A673 (cell line): Measurements from ENCODE around the gene RPUSD2. TPM values are rescaled to one million over a fixed set of nuclear protein-coding genes. Genes with fewer than 3 reads are reported as not detected.
A peak's percentile ranks its signal among the peaks of the same experiment; 100 is the strongest.

Source experiments
- BruUV-seq: library from RNA; stranded (reverse); fragments of 400-500 nt; replicated peaks from 2 replicates; lab custom pipeline; 2021; lab: Mats Ljungman, UMichigan
- CTCF ChIA-PET: fragments of 300-600 bp; sonication (Branson Sonifier 250); formaldehyde crosslinking; loops from one replicate; lab custom pipeline; 2022; ENCODE audit warnings: antibody characterized with exemption; lab: Charles Lee
- POLR2A ChIA-PET: fragments of 300-600 bp; sonication (Branson Sonifier 250); formaldehyde crosslinking; loops from one replicate; lab custom pipeline; 2022; ENCODE audit warnings: antibody characterized with exemption; ENCODE audit not compliant: low non-redundant PET; lab: Charles Lee
- DNase-seq: peaks from one replicate; pipeline ENCODE4 v3.0.0-alpha.2; 2015; ENCODE audit warnings: low spot score
- H3K27ac ChIP-seq: fragments of 200-600 bp; sonication (generic); 2 replicates; pipeline ENCODE4 v1.5.1; 2016; ENCODE audit warnings: mixed run types, low read depth, mild to moderate bottlenecking, mixed read lengths, antibody characterized with exemption, low read length; ENCODE audit not compliant: poor library complexity, severe bottlenecking
- H3K27me3 ChIP-seq: fragments of 200-600 bp; sonication (generic); replicated peaks from 2 replicates; pipeline ENCODE4 v1.6.1; 2017; ENCODE audit warnings: mixed run types, low read depth, mild to moderate bottlenecking, mixed read lengths, antibody characterized with exemption, low read length; ENCODE audit not compliant: insufficient read depth, poor library complexity
- H3K36me3 ChIP-seq: fragments of 200-600 bp; sonication (generic); 2 replicates; pipeline ENCODE4 v1.6.1; 2016; ENCODE audit warnings: mixed run types, mild to moderate bottlenecking, mixed read lengths, antibody characterized with exemption, low read length; ENCODE audit not compliant: insufficient read depth, poor library complexity, severe bottlenecking
- H3K4me1 ChIP-seq: fragments of 200-600 bp; sonication (generic); 2 replicates; pipeline ENCODE4 v1.6.1; 2017; ENCODE audit warnings: mixed run types, mild to moderate bottlenecking, mixed read lengths, antibody characterized with exemption, low read length; ENCODE audit not compliant: insufficient read depth, poor library complexity, severe bottlenecking
- H3K4me3 ChIP-seq: fragments of 200-600 bp; sonication (generic); 2 replicates; pipeline ENCODE4 v1.5.1; 2016; ENCODE audit warnings: low read depth, mixed run types, mild to moderate bottlenecking, mixed read lengths, low read length; ENCODE audit not compliant: poor library complexity, severe bottlenecking
- H3K9me3 ChIP-seq: fragments of 200-600 bp; sonication (generic); 2 replicates; pipeline ENCODE4 v1.6.1; 2016; ENCODE audit warnings: mixed run types, low read depth, mild to moderate bottlenecking, mixed read lengths, antibody characterized with exemption, low read length; ENCODE audit not compliant: poor library complexity, severe bottlenecking
- CTCF ChIP-seq: fragments of 300-800, 200-600 bp; sonication (generic); conservative IDR thresholded peaks from 2 replicates; pipeline ENCODE4 v1.5.1; 2017; ENCODE audit warnings: low read depth, mild to moderate bottlenecking, antibody characterized with exemption, low read length, moderate library complexity, mixed read lengths
- EZH2 ChIP-seq: fragments of 200-600 bp; sonication (generic); IDR thresholded peaks from 2 replicates; pipeline ENCODE4 v1.6.1; 2017; ENCODE audit warnings: borderline replicate concordance, low read depth, mild to moderate bottlenecking, mixed read lengths, antibody characterized with exemption, low read length; ENCODE audit not compliant: poor library complexity, severe bottlenecking
- intact Hi-C: fragments of 100-400 bp; cut with micrococcal nuclease; formaldehyde crosslinking; loops from one replicate; pipeline ENCODE4 v1.10.0; 2022; ENCODE audit not compliant: unreplicated experiment
- total RNA-seq: library from RNA; stranded (reverse); gene quantifications from 2 replicates; pipeline ENCODE4 v1.2.3, GENCODE V29; 2021

Gene RPUSD2
- total RNA-seq, 1 experiment from 2014 or later, result 18.1 TPM

GRCh38 chr15:40563426-40563825, 5.7 kb upstream of the RPUSD2 start:
- intact Hi-C loops, result no loop called here
- no peak for DNase-seq
- Histone ChIP-seq H3K36me3 (no peaks in the 10 kb centered on the region), H3K9me3 (no peaks in the 10 kb centered on the region), H3K4me1 (peaks cover 7% of the 10 kb centered on the region), H3K27ac (no peak overlapping the region), H3K4me3 (no peak overlapping the region), H3K27me3 (no peaks in the 10 kb centered on the region)
- POLR2A ChIA-PET, result no interaction called here
- BruUV-seq, result no TSS peak
- CTCF ChIA-PET, result no interaction called here
- TF ChIP-seq EZH2 (no peak), CTCF (no peak)

- H3K9me3 ChIP-seq, result no peaks in the 10 kb centered on the region
- ChIA-PET CTCF (interaction anchor here (0.6 to 1.0 kb wide), 2 partner anchors 23 to 25 kb away, joined by 5 to 6 read pairs; no protein-coding TSS in a partner anchor), POLR2A (no interaction called here)
- peaks cover 10% of the 10 kb centered on the region for H3K4me1 ChIP-seq
- intact Hi-C loops, result no loop called here
- peak within 1 kb of the TSS; percentile 79 for H3K4me3 ChIP-seq
- H3K36me3 ChIP-seq, result no peaks in the 10 kb centered on the region
- H3K27ac ChIP-seq, result peak within 1 kb of the TSS; percentile 83
- TSS peak; percentile 83 for BruUV-seq
- DNase-seq, result peak; percentile 100
- TF ChIP-seq EZH2 (no peak), CTCF (no peak)
- no peaks in the 10 kb centered on the region for H3K27me3 ChIP-seq
These were observed 4.3 kb upstream of the RPUSD2 start, which contains the start of gene CCDC32 for GRCh38 chr15:40564591-40565332. Gene CCDC32, minus strand, starts transcription at chr15:40565042. Its CDS starts 2,027 bp downstream, at chr15:40563015.

- intact Hi-C loops, result no loop called here
- BruUV-seq, result no TSS peak
- Histone ChIP-seq H3K27ac (peak overlapping the region; percentile 28), H3K4me3 (peak overlapping the region; percentile 79), H3K4me1 (peaks cover 14% of the 10 kb centered on the region), H3K36me3 (no peaks in the 10 kb centered on the region), H3K27me3 (no peaks in the 10 kb centered on the region), H3K9me3 (no peaks in the 10 kb centered on the region)
- TF ChIP-seq CTCF (no peak), EZH2 (no peak)
- DNase-seq, result no peak
- ChIA-PET CTCF (interaction anchor here (0.6 to 1.0 kb wide), 3 partner anchors 22 to 73 kb away, joined by 5 to 6 read pairs (median 5); no protein-coding TSS in a partner anchor), POLR2A (no interaction called here)
These were observed 3.5 kb upstream of the RPUSD2 start for GRCh38 chr15:40565333-40566238.
